ENCODE measurements around the gene TMEM250. TPM values are rescaled to one million over a fixed set of nuclear protein-coding genes. Genes with fewer than 3 reads are reported as not detected.

TMEM250 gene
- total RNA-seq, 3 donors from 2014 or later (not counting 1 experiment from before 2014, with no cell fraction given), result 19.5 to 34.3 (median 33.6) TPM

DNA sequence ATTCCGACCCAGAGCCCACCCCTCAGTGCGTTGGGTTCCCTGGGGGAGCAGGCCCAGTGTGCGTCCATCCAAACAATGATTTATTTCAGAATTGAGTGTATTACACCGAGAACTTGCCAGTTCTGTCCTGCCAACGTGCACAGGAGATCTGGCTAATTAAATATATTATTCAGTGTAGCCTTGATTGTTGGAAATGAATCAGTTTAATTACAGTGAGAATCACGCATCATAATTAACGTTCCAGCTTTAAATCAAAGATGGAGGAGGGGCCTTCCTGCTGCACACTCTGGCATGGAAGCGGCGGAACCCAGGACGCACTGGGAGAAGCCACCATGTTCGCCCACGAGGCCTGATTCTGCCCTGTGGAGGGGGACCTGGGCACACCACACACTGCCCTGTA, 30.7 kb upstream of the TMEM250 start:
- H3K27me3 Mint-ChIP-seq (ENCODE audit: low read depth in 2 of 2), result no peaks in the 10 kb centered on the region
- H3K27ac Mint-ChIP-seq, result no peak overlapping the region
- intact Hi-C loops (cut with micrococcal nuclease), result no loop called here
- H3K4me3 Mint-ChIP-seq, result no peak overlapping the region
- no peak for DNase-seq
- ATAC-seq, result no peak
- Histone ChIP-seq H3K4me1 (ENCODE audit: control insufficient read depth, insufficient read depth, low read length) (no peaks in the 10 kb centered on the region), H3K27ac (ENCODE audit: low read length) (no peak overlapping the region), H3K9me3 (ENCODE audit: control insufficient read depth, insufficient read depth, low read length) (no peaks in the 10 kb centered on the region), H3K36me3 (ENCODE audit: control insufficient read depth, insufficient read depth, low read length) (no peaks in the 10 kb centered on the region), H3K27me3 (ENCODE audit: control insufficient read depth, insufficient read depth, low read length) (no peaks in the 10 kb centered on the region), H3K4me3 (ENCODE audit: low read length) (no peak overlapping the region)
- no peaks in the 10 kb centered on the region for H3K4me1 Mint-ChIP-seq
- H3K36me3 Mint-ChIP-seq, result no peaks in the 10 kb centered on the region
- 89% methylated on average over 12 of the region's 12 CpGs for WGBS (ENCODE audit: insufficient coverage)
- TF ChIP-seq, protein P1, sequence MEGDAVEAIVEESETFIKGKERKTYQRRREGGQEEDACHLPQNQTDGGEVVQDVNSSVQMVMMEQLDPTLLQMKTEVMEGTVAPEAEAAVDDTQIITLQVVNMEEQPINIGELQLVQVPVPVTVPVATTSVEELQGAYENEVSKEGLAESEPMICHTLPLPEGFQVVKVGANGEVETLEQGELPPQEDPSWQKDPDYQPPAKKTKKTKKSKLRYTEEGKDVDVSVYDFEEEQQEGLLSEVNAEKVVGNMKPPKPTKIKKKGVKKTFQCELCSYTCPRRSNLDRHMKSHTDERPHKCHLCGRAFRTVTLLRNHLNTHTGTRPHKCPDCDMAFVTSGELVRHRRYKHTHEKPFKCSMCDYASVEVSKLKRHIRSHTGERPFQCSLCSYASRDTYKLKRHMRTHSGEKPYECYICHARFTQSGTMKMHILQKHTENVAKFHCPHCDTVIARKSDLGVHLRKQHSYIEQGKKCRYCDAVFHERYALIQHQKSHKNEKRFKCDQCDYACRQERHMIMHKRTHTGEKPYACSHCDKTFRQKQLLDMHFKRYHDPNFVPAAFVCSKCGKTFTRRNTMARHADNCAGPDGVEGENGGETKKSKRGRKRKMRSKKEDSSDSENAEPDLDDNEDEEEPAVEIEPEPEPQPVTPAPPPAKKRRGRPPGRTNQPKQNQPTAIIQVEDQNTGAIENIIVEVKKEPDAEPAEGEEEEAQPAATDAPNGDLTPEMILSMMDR (IDR thresholded peaks at IDR 0.05), result no peak
- no peaks in the 10 kb centered on the region for H3K9me3 Mint-ChIP-seq

DNA sequence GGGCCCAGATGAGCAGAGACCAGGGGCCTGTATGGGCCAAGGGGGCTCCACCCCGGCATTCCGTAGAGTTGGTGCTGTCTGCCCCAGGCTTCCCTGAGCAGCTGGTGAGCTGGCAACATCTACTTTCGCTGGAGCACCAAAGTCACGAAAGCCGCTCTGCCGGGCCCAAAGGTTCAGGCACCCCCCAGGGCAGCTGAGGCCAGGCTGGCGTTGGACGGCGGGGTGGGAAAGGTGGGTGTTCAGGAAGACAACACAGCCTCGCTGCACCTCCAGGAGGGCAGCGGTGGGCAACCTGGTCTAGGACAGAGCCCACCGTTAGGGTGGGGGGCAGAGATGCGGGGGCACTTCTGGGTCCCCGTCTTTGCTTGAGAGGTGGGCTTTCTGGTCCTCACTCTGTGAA, 30.1 kb upstream of the TMEM250 start:
- Mint-ChIP-seq H3K9me3 (no peaks in the 10 kb centered on the region), H3K27ac (no peak overlapping the region), H3K4me1 (no peaks in the 10 kb centered on the region), H3K36me3 (no peaks in the 10 kb centered on the region), H3K27me3 (ENCODE audit: low read depth in 2 of 2) (no peaks in the 10 kb centered on the region), H3K4me3 (no peak overlapping the region)
- no peak for DNase-seq
- ATAC-seq, result no peak
- WGBS (ENCODE audit: insufficient coverage), result 90% methylated on average over 14 of the region's 14 CpGs
- H3K27me3 ChIP-seq (ENCODE audit: control insufficient read depth, insufficient read depth, low read length), result no peaks in the 10 kb centered on the region
- no peaks in the 10 kb centered on the region for H3K9me3 ChIP-seq (ENCODE audit: control insufficient read depth, insufficient read depth, low read length)
- H3K36me3 ChIP-seq (ENCODE audit: control insufficient read depth, insufficient read depth, low read length), result no peaks in the 10 kb centered on the region
- TF ChIP-seq, protein P1 (IDR thresholded peaks at IDR 0.05), result no peak
- no peak overlapping the region for H3K4me3 ChIP-seq (ENCODE audit: low read length)
- intact Hi-C loops (cut with micrococcal nuclease), result no loop called here
- H3K27ac ChIP-seq (ENCODE audit: low read length), result no peak overlapping the region
- H3K4me1 ChIP-seq (ENCODE audit: control insufficient read depth, insufficient read depth, low read length), result no peaks in the 10 kb centered on the region

DNA sequence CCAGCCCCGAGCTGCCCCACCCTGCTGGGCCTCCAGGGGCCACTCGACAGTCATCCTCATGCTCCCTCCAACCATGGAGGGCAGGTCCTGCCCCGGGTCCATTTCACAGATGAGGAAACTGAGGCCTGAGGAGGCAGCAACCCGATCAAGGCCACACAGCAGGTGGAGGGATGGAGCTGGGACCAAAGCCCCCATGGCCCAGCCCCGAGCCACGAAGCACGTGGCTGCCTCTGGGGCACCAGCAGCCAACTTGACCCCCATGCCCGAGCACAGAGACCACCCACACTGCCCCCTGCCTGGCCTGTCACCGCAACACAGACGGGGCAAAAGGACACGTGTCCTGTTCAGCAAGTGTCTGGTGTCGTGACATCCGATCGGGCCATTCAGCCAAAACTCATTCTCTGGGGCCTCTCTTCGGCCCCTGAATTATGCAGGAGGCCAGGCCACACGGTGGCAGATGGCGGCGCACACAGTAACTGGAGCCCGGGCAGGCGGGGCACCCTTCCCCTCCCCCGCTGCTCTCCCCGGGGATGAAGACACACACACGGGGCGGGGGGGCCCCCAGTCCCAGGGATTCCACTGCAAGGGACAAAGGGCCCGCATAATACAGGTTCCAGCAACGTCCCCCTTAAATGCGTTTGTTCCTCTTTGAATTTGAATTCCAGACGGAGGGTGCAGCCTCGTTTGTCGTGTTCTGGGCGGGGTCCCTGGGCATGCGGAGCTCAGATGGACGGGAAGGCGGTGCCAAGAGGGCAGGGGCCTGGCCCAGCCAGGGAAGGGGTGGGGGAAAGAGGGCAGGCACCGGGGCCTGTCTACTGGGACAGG, 29.4 kb upstream of the TMEM250 start:
- intact Hi-C loops (cut with micrococcal nuclease), result no loop called here
- H3K27me3 Mint-ChIP-seq (ENCODE audit: low read depth in 2 of 2), result no peaks in the 10 kb centered on the region
- Histone ChIP-seq H3K4me1 (ENCODE audit: control insufficient read depth, insufficient read depth, low read length) (no peaks in the 10 kb centered on the region), H3K9me3 (ENCODE audit: control insufficient read depth, insufficient read depth, low read length) (no peaks in the 10 kb centered on the region), H3K27me3 (ENCODE audit: control insufficient read depth, insufficient read depth, low read length) (no peaks in the 10 kb centered on the region), H3K27ac (ENCODE audit: low read length) (no peak overlapping the region), H3K36me3 (ENCODE audit: control insufficient read depth, insufficient read depth, low read length) (no peaks in the 10 kb centered on the region), H3K4me3 (ENCODE audit: low read length) (no peak overlapping the region)
- no peaks in the 10 kb centered on the region for H3K4me1 Mint-ChIP-seq
- no peak overlapping the region for H3K4me3 Mint-ChIP-seq
- 46% methylated on average over 35 of the region's 35 CpGs for WGBS (ENCODE audit: insufficient coverage)
- TF ChIP-seq, protein P1 (IDR thresholded peaks at IDR 0.05), result no peak
- DNase-seq, result no peak
- no peak overlapping the region for H3K27ac Mint-ChIP-seq
- H3K36me3 Mint-ChIP-seq, result no peaks in the 10 kb centered on the region
- no peaks in the 10 kb centered on the region for H3K9me3 Mint-ChIP-seq
- no peak for ATAC-seq

All from natural killer cell (primary cell).